ENCODE results near the gene FBXW2. TPM values are rescaled to one million over a fixed set of nuclear protein-coding genes. Genes with fewer than 3 reads are reported as not detected.
A peak's percentile ranks its signal among the peaks of the same experiment; 100 is the strongest.

The FBXW2 gene
- total RNA-seq, 6 experiments from 2014 or later, result 26.5 to 42.5 (median 35.6) TPM

DNA sequence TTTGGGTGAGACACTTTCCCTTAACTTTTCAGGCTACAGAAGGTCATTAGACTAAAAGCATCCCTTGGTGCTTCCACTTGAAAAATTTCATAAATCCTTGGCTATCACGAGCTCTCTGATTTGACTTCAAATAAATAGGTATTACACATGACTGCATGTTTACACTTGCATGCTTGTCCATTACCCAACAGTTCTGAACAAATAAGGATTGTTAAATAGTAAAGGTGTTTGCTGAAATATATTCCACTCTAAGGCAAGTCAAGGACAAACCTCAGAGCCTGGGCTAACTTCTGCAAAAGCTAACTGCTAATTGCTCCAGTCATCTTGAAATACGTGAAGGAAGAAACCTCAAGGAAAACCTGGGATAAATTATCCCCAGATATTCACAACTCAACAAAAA, 14.5 kb downstream of the FBXW2 start:
- H3K27ac ChIP-seq, result peak overlapping the region in 2 of 3 donors; percentile 76 to 88
- TF ChIP-seq, protein P1, sequence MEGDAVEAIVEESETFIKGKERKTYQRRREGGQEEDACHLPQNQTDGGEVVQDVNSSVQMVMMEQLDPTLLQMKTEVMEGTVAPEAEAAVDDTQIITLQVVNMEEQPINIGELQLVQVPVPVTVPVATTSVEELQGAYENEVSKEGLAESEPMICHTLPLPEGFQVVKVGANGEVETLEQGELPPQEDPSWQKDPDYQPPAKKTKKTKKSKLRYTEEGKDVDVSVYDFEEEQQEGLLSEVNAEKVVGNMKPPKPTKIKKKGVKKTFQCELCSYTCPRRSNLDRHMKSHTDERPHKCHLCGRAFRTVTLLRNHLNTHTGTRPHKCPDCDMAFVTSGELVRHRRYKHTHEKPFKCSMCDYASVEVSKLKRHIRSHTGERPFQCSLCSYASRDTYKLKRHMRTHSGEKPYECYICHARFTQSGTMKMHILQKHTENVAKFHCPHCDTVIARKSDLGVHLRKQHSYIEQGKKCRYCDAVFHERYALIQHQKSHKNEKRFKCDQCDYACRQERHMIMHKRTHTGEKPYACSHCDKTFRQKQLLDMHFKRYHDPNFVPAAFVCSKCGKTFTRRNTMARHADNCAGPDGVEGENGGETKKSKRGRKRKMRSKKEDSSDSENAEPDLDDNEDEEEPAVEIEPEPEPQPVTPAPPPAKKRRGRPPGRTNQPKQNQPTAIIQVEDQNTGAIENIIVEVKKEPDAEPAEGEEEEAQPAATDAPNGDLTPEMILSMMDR (IDR thresholded peaks at IDR 0.05), result no peak
- TF ChIP-seq POLR2A (IDR thresholded peaks at IDR 0.05), result no peak
- peaks cover 0 to 54% (median 25%) of the 10 kb centered on the region in 4 donors for H3K4me1 ChIP-seq
- H3K27me3 ChIP-seq, result no peaks in the 10 kb centered on the region
- WGBS (ENCODE audit: insufficient coverage, low coverage, low lambda C conversion rate, missing lambda C conversion rate), result 30% methylated on average over 2 of the region's 2 CpGs
- peak; percentile 70 to 84 (median 83) for ATAC-seq
- peak overlapping the region in 2 of 3 donors; percentile 7 to 22 for H3K4me3 ChIP-seq
- intact Hi-C loops (cut with DNase I), result no loop called here
- peaks cover 0 to 32% (median 2%) of the 10 kb centered on the region in 4 donors for H3K36me3 ChIP-seq
- no peak for DNase-seq
- no peaks in the 10 kb centered on the region for H3K9me3 ChIP-seq

- no peak for TF ChIP-seq POLR2A (IDR thresholded peaks at IDR 0.05)
- TF ChIP-seq, protein P1 (IDR thresholded peaks at IDR 0.05), result no peak
- intact Hi-C loops (cut with DNase I), result no loop called here
- Histone ChIP-seq H3K9me3 (no peaks in the 10 kb centered on the region), H3K27me3 (no peaks in the 10 kb centered on the region), H3K36me3 (peaks cover 0 to 36% (median 2%) of the 10 kb centered on the region in 4 donors), H3K4me3 (no peak overlapping the region), H3K27ac (no peak overlapping the region), H3K4me1 (peaks cover 0 to 40% (median 18%) of the 10 kb centered on the region in 4 donors)
- WGBS (ENCODE audit: insufficient coverage, low coverage, low lambda C conversion rate, missing lambda C conversion rate), result 93% methylated on average over 5 of the region's 5 CpGs
- DNase-seq (no peak), ATAC-seq (no peak)
Measured at GRCh38 chr9:120777229-120777628, 16.0 kb downstream of the FBXW2 start.

DNA sequence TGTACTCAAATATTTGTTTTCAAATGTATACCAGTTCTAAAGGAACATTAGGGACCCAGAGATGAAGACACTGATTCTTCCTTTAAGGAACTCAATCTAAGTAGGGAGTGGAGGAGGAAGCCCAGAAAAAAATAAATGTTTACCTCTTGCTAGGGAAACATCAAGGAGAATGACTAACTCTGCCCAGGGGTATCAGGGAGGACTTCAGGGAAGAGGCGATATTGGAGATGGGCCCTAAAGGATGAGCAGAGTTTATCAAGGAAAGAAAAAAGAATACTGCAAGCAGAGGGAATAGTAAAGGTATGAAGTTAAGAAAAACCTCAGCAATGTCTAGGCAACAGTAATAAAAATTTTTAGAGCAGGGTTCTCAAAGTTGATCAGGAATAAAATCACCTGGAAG, 16.4 kb downstream of the FBXW2 start:
- TF ChIP-seq, protein P1 (IDR thresholded peaks at IDR 0.05), result no peak
- no peak for TF ChIP-seq POLR2A (IDR thresholded peaks at IDR 0.05)
- Histone ChIP-seq H3K36me3 (peaks cover 0 to 39% (median 2%) of the 10 kb centered on the region in 4 donors), H3K4me3 (no peak overlapping the region), H3K9me3 (no peaks in the 10 kb centered on the region), H3K27me3 (no peaks in the 10 kb centered on the region), H3K27ac (no peak overlapping the region), H3K4me1 (peaks cover 0 to 36% (median 16%) of the 10 kb centered on the region in 4 donors)
- intact Hi-C loops (cut with DNase I), result no loop called here
- DNase-seq, result no peak
- no CpG with 5 or more reads among the region's 1 CpG for WGBS (ENCODE audit: insufficient coverage, low coverage, low lambda C conversion rate, missing lambda C conversion rate)
- no peak for ATAC-seq

GRCh38 chr9:120775859-120776258, 17.4 kb downstream of the FBXW2 start:
- H3K9me3 ChIP-seq, result no peaks in the 10 kb centered on the region
- no peak overlapping the region for H3K4me3 ChIP-seq
- peaks cover 0 to 48% (median 2%) of the 10 kb centered on the region in 4 donors for H3K36me3 ChIP-seq
- no peak for TF ChIP-seq POLR2A (IDR thresholded peaks at IDR 0.05)
- TF ChIP-seq, protein P1 (IDR thresholded peaks at IDR 0.05), result no peak
- WGBS (ENCODE audit: insufficient coverage, low coverage, low lambda C conversion rate, missing lambda C conversion rate), result 100% methylated on average over 2 of the region's 5 CpGs
- H3K27me3 ChIP-seq, result no peaks in the 10 kb centered on the region
- peaks cover 0 to 30% (median 14%) of the 10 kb centered on the region in 4 donors for H3K4me1 ChIP-seq
- no peak overlapping the region for H3K27ac ChIP-seq
- DNase-seq, result no peak
- no peak for ATAC-seq
- intact Hi-C loops (cut with DNase I), result no loop called here
